ENCODE measurements around the gene TBX19.

The TBX19 gene

DNA sequence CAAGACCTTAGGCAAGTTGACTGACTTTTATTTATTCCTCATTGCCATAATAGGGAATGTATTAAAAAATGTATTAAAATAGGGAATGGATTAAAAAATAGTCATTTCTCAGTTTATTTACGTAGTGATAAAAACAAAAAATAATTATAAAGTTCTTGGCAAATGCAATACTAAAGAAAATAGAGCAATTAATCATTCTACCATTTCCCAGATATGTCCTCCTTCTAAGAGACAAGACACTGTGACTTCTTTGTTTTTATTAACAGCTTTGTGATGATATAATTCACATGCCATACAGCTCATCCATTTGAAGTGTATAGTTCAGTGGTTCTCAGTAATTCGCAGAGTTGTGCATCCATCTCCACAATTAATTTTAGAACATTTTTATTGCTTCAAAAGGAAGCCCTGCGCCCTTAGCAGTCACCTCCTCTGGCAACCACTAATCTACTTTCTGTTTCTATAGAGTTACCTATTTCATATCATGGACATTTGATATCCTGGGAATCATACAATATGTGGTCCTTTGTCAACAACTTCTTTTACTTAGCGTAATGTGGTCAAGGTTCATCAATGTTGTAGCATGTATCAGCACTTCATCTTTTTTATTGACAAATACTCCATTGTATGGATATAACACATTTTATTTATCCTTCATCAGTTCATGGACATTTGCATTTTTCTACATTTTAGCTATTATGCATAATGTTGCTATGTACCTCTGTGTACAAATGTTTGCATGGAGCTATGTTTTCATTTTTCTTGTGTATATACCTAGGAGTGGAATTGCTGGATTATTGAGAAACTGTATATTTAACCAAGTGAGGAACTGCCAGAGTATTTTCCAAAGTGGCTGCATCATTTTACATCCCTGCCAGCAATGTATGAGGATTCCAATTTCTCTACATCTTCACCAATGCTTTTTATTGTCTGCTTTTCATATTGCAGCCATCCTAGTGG lies 5.6 kb downstream of the TBX19 start:
- Histone ChIP-seq H3K9ac (ENCODE audit: low read length) (no peak overlapping the region), H3K4me1 (ENCODE audit: control insufficient read depth, insufficient read depth, low read length) (peaks cover 10% of the 10 kb centered on the region), H3K4me3 (ENCODE audit: low read length) (no peak overlapping the region), H3K27me3 (ENCODE audit: control insufficient read depth, insufficient read depth, low read length) (no peaks in the 10 kb centered on the region), H3K27ac (ENCODE audit: low read depth, low read length) (no peak overlapping the region), H3K36me3 (ENCODE audit: control insufficient read depth, insufficient read depth, low read length) (no peaks in the 10 kb centered on the region)

DNA sequence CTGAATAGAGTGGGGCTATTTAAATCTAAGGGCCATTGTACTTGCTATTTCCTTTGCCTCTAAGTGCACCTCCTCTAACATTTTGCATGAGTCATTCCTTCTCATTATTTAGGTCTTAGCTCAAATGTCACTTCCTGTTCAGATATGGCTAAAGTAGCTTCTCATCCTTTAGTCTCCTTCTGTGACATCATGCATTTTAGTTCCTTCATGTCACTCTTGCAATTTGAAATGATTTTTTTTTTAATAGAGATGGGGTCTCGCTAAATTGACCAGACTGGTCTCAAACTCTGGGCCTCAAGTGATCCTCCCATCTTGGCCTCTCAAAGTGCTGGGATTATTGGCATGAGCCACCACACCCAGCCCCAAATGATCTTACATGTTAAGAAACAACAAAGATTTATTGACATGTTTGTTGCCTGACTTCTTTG lies 6.6 kb downstream of the TBX19 start:
- H3K27me3 ChIP-seq (ENCODE audit: control insufficient read depth, insufficient read depth, low read length), result no peaks in the 10 kb centered on the region
- H3K9ac ChIP-seq (ENCODE audit: low read length), result no peak overlapping the region

DNA sequence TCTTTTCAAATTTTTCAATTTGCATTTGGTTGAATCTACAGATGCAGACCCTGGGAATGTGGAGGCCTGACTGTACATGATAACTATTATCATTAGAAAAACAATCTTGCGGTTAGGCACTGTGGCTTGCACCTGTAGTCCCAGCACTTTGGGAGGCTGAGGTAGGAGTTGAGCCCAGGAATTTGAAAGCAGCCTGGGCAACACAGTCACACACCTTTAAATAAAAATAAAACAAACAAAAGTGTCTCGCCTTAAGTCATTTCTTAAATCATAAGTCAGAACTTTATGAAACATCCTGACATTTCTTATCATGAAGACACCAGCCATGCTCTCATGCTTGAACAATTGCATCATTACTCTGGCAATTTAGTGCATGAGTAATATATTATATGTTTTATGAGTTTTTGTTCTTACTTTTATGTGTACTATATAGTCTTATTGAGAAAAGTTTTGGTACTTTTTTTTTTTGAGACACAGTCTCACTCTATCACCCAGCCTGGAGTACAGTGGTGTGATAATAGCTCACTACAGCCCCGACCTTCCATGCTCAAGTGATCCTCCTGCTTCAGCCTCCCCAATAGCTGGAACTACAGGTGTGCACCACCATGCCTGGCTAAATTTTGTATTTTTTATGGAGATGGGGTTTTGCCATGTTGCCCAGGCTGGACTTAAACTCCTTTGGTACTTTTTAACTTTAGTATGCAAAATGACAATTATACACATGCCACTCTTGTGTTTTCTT lies 7.8 kb downstream of the TBX19 start:
- H3K9ac ChIP-seq (ENCODE audit: low read length), result no peak overlapping the region
- H3K36me3 ChIP-seq (ENCODE audit: control insufficient read depth, insufficient read depth, low read length), result no peaks in the 10 kb centered on the region
- no peak overlapping the region for H3K27ac ChIP-seq (ENCODE audit: low read depth, low read length)
- H3K27me3 ChIP-seq (ENCODE audit: control insufficient read depth, insufficient read depth, low read length), result no peaks in the 10 kb centered on the region
- no peak overlapping the region for H3K4me3 ChIP-seq (ENCODE audit: low read length)
- peaks cover 10% of the 10 kb centered on the region for H3K4me1 ChIP-seq (ENCODE audit: control insufficient read depth, insufficient read depth, low read length)

More for the DNA sequence above, 6.6 kb downstream of the TBX19 start:
- Histone ChIP-seq H3K4me1 (ENCODE audit: control insufficient read depth, insufficient read depth, low read length) (peaks cover 10% of the 10 kb centered on the region), H3K27ac (ENCODE audit: low read depth, low read length) (no peak overlapping the region), H3K4me3 (ENCODE audit: low read length) (no peak overlapping the region), H3K36me3 (ENCODE audit: control insufficient read depth, insufficient read depth, low read length) (no peaks in the 10 kb centered on the region)

DNA sequence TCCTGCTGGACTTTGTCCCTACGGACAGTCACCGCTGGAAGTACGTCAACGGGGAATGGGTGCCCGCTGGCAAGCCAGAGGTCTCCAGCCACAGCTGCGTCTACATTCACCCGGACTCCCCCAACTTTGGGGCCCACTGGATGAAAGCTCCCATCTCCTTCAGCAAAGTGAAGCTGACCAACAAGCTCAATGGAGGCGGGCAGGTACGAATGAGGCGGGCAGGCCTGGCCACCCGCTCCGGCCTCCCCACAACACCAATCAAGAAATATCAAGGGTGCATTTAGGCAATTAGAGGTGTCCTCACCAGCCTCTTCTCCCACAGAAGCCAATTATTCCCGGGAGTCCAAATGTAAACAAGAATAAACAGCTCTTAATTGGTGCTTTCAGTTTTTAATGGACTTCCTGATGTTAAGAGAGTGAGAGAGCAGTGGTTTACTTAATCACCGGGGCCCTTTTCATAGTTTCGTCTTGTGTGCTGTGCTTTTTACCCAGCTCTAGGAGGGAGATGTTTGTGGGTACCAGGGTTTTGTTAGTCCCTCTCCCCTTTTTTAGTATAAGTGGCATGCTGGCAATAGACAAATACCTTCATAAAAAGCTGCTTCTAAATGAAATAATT lies 10.7 kb downstream of the TBX19 start:
- no peak overlapping the region for H3K27ac ChIP-seq (ENCODE audit: low read depth, low read length)
- no peaks in the 10 kb centered on the region for H3K4me1 ChIP-seq (ENCODE audit: control insufficient read depth, insufficient read depth, low read length)
- H3K36me3 ChIP-seq (ENCODE audit: control insufficient read depth, insufficient read depth, low read length), result no peaks in the 10 kb centered on the region
- no peak overlapping the region for H3K4me3 ChIP-seq (ENCODE audit: low read length)
- H3K9ac ChIP-seq (ENCODE audit: low read length), result no peak overlapping the region
- no peaks in the 10 kb centered on the region for H3K27me3 ChIP-seq (ENCODE audit: control insufficient read depth, insufficient read depth, low read length)

DNA sequence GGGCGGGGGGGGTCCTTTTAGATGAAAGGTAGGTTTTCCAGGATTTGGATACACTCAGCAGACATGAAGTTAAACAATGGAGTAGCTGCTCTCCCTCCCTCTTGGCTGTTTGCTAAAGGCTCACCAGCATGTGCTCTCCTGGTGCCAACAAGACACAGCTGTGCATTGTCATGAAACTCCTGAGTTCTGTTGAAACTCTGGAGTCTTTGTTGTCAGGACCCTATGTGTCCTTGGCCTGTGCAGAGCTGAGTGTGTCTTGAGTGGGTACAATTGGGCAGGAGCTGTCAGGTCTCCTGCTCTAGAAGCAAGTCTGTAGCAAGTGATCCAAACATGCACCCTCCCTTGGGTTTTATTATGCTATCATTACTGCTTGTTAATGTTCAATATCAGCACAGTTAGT lies 12.7 kb downstream of the TBX19 start:
- no peaks in the 10 kb centered on the region for H3K36me3 ChIP-seq (ENCODE audit: control insufficient read depth, insufficient read depth, low read length)
- no peak overlapping the region for H3K9ac ChIP-seq (ENCODE audit: low read length)
- H3K27ac ChIP-seq (ENCODE audit: low read depth, low read length), result no peak overlapping the region
- H3K27me3 ChIP-seq (ENCODE audit: control insufficient read depth, insufficient read depth, low read length), result no peaks in the 10 kb centered on the region
- no peak overlapping the region for H3K4me3 ChIP-seq (ENCODE audit: low read length)
- H3K4me1 ChIP-seq (ENCODE audit: control insufficient read depth, insufficient read depth, low read length), result no peaks in the 10 kb centered on the region

DNA sequence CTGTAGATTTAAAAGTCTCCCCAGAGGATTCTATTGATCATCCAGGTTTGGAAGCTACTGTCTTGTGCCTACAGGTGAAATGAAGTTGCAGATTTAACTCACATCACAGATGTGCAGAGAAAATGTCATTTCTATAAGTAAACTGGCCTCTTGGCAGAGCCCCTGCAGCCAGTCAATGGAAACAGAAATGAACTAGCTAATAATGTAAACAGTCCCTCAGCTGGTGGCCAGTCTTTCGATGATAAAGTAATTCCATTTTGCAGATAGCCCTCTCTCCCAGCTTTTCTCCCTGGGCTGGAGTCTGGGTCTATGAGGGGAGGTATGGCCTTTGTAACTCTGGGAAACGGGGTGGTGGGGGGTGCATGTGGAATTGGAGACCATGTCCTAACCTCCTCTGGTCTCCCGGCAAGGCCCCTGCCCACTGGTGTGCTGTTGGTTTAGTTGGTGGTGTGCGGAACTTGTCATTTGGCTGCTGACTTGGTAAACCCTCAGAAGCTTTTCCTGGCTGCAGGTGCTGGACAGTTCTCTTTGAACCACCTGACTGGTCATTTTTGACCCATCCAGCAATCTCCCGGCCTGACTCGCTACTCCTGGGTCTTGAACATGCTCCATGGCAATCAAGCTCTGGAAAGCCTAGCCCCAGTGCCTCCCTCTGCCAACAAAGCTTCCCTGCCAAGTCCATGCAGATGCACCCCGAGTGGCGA lies 14.9 kb downstream of the TBX19 start:
- Histone ChIP-seq H3K4me1 (ENCODE audit: control insufficient read depth, insufficient read depth, low read length) (no peaks in the 10 kb centered on the region), H3K4me3 (ENCODE audit: low read length) (no peak overlapping the region), H3K27ac (ENCODE audit: low read depth, low read length) (no peak overlapping the region), H3K27me3 (ENCODE audit: control insufficient read depth, insufficient read depth, low read length) (no peaks in the 10 kb centered on the region), H3K9ac (ENCODE audit: low read length) (no peak overlapping the region), H3K36me3 (ENCODE audit: control insufficient read depth, insufficient read depth, low read length) (no peaks in the 10 kb centered on the region)

DNA sequence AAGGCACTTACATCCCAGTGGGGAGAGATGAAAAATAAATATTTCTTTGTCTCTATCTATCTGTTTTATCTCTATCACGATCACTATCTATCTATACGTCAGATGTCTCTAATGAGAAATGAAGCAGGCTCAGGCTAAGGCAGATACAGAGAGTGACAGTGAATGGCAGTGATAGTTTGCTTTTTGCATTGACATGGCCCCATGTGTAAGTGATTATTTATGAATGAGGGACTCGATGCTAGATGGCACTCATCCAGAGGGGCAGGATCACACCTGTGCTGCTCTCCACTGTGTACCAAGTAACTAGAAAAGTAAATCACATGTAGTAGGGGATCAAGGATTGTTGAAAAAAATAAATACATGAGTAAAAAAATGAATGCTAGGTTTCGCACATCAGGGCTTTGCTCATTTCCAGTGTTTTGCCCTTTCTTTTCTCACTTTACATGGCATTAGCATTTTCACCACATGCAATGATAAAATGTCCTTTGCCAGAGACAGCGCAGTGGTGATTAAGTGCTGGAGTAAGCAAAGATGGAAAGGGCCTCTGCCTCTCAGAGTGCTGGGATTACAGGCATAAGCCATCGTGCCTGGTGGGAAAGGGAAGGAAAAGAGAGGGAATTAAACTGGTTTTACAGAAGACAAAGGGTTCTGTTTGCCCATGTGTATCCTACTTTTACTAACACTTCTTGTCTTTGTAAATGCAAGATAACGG lies 16.5 kb downstream of the TBX19 start:
- Histone ChIP-seq H3K27ac (ENCODE audit: low read depth, low read length) (no peak overlapping the region), H3K27me3 (ENCODE audit: control insufficient read depth, insufficient read depth, low read length) (no peaks in the 10 kb centered on the region), H3K36me3 (ENCODE audit: control insufficient read depth, insufficient read depth, low read length) (no peaks in the 10 kb centered on the region), H3K4me3 (ENCODE audit: low read length) (no peak overlapping the region), H3K9ac (ENCODE audit: low read length) (no peak overlapping the region), H3K4me1 (ENCODE audit: control insufficient read depth, insufficient read depth, low read length) (no peaks in the 10 kb centered on the region)

DNA sequence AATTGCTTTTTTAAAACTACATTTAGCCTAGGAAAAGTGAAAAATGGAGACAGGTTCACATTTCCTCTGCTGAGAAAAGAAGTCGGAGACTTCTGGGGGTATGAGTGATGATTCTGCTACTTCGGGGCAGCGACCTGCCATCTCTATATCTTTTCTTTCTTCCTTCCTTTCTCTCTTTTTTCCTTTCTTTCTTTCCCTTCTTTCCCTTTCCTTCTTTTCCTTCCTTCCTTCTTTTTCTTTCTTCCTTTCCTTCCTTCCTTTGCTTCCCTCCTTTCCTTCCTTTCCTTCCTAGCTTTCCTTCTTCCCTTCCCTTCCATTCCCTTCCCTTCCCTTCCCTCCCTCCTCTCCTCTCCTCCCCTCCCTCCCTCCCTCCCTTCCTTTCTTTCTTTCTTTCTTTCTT lies 17.8 kb downstream of the TBX19 start:
- Histone ChIP-seq H3K27ac (ENCODE audit: low read depth, low read length) (no peak overlapping the region), H3K36me3 (ENCODE audit: control insufficient read depth, insufficient read depth, low read length) (no peaks in the 10 kb centered on the region), H3K4me1 (ENCODE audit: control insufficient read depth, insufficient read depth, low read length) (no peaks in the 10 kb centered on the region), H3K27me3 (ENCODE audit: control insufficient read depth, insufficient read depth, low read length) (no peaks in the 10 kb centered on the region), H3K9ac (ENCODE audit: low read length) (no peak overlapping the region), H3K4me3 (ENCODE audit: low read length) (no peak overlapping the region)

DNA sequence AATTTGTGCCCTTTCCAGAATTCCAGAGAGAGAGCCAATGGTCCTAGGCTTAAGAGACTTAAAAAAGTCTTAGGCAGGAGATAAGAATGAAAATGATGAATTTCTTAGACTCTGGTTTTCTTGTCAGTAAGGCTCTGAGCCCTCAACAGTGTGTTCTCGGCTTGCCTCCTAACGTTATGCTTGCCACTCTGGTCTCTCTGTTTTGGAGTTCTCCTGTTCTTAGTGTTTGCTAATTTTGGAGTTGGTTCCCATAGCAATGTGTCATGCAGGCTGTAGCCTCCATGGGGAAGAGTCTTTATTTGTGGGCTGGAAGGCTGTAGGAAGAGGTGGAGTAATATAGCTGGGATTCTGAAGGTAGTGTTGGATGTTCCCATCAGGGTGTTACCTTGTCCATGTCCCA lies 19.9 kb downstream of the TBX19 start:
- Histone ChIP-seq H3K4me3 (ENCODE audit: low read length) (no peak overlapping the region), H3K27ac (ENCODE audit: low read depth, low read length) (no peak overlapping the region), H3K27me3 (ENCODE audit: control insufficient read depth, insufficient read depth, low read length) (no peaks in the 10 kb centered on the region), H3K9ac (ENCODE audit: low read length) (no peak overlapping the region), H3K36me3 (ENCODE audit: control insufficient read depth, insufficient read depth, low read length) (no peaks in the 10 kb centered on the region), H3K4me1 (ENCODE audit: control insufficient read depth, insufficient read depth, low read length) (no peaks in the 10 kb centered on the region)

DNA sequence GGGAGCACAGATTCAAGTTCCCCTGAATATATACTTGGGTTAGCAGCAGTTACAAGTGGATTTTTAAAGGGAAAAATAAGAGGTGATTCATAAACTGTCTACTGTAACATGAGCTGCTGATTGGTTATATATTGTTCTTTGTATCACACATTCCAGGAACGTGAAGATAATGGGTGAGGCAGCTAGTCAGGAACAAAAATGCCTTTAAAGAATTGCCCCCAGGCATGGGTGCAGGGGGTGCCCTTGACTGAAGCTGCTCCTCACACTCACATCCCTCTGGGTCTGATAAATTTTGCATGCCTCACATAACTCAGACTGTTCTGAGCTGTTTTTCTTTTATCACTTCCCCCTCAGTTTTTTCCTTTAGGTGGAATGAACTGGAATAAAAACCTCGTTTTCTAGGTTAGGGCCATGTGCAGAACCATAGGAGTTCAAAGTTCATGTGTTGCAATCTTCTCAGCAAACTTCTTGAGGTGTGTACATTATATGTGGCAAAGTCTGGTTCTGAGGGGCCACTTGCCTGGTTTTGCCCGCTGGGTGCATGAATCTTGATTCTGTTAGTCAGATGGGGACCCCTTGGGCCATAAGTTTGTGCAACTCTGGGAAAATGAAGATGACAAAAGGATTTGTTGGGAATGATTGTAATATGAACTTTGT lies 21.1 kb downstream of the TBX19 start:
- Histone ChIP-seq H3K36me3 (ENCODE audit: control insufficient read depth, insufficient read depth, low read length) (no peaks in the 10 kb centered on the region), H3K4me3 (ENCODE audit: low read length) (no peak overlapping the region)

DNA sequence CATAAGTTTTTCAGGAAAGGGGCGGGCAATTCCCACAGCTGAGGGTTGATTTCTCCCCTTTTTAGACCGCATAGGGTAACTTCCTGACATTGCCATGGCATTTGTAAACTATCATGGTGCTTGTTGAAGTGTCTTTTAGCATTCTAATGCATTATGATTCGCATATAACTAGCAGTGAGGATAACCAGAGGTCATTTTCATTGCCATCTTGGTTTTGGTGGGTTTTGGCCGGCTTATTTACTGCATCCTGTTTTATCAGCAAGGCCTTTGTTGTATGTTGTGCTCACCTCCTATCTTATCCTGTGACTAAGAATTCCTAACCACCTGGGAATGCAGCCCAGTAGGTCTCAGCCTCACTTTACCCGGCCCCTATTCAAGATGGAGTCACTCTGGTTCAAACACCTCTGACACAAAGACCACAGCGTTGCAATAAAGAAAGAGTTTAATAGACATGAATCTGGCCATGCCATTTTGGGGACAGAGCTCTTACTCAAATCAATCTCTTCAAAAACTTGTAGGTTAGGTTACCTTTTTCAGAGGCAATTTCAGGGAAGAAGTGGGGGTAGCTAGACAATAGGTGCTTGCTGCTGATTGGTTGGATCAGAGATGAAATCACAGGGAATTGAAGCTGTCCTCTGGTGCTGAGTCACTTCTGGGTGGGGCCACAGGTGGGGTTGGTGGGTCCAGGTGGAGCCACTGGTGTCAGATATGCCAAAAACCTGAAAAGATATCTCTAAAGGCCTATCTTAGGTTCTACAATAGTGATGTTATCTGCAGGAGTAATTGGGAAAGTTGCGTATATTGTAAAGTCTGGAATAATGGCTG lies 23.3 kb downstream of the TBX19 start:
- no peak overlapping the region for H3K4me3 ChIP-seq (ENCODE audit: low read length)
- H3K9ac ChIP-seq (ENCODE audit: low read length), result no peak overlapping the region
- no peaks in the 10 kb centered on the region for H3K4me1 ChIP-seq (ENCODE audit: control insufficient read depth, insufficient read depth, low read length)
- no peaks in the 10 kb centered on the region for H3K27me3 ChIP-seq (ENCODE audit: control insufficient read depth, insufficient read depth, low read length)
- H3K36me3 ChIP-seq (ENCODE audit: control insufficient read depth, insufficient read depth, low read length), result no peaks in the 10 kb centered on the region
- no peak overlapping the region for H3K27ac ChIP-seq (ENCODE audit: low read depth, low read length)

More for the DNA sequence above, 21.1 kb downstream of the TBX19 start:
- H3K27me3 ChIP-seq (ENCODE audit: control insufficient read depth, insufficient read depth, low read length), result no peaks in the 10 kb centered on the region
- no peak overlapping the region for H3K27ac ChIP-seq (ENCODE audit: low read depth, low read length)
- no peaks in the 10 kb centered on the region for H3K4me1 ChIP-seq (ENCODE audit: control insufficient read depth, insufficient read depth, low read length)
- H3K9ac ChIP-seq (ENCODE audit: low read length), result no peak overlapping the region
